22Rv1 (cell line): ENCODE results near the gene PF4V1.

Experiments
- H3K27ac ChIP-seq: fragments of 450-650 bp; 2 replicates; pipeline ENCODE4 v1.5.1; 2017
- CTCF ChIP-seq: fragments of 450-650 bp; IDR thresholded peaks from 2 replicates; pipeline ENCODE4 v1.5.1; 2017; ENCODE audit warnings: mild to moderate bottlenecking
- ZFX ChIP-seq: fragments of 450-650 bp; IDR thresholded peaks from 2 replicates; pipeline ENCODE4 v1.6.1; 2017; ENCODE audit warnings: antibody characterized with exemption, borderline replicate concordance

Gene PF4V1

DNA sequence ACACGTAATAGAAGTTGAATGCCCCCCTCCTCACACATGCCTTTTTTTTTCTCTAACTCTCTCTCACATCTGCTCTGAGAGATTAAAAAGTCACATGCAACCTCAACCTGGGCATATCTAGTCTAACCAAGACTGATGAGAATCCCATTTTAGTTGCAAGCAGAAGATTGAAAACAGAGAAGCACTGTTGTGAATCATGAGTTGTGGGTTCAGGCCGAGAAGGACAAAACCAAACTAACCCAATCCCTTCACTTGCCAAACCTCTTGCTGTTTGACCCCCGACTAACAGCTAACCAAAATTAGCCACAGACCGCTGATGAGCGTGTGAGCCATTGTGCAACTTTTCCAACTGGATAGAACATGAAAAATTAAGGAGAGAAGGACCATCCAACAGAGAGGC lies 47.9 kb downstream of the PF4V1 start:
- no peak for TF ChIP-seq CTCF
- TF ChIP-seq ZFX: no peak

GRCh38 chr4:73902038-73902637 lies 49.0 kb downstream of the PF4V1 start:
- H3K27ac ChIP-seq: no peak overlapping the region

More for the DNA sequence above, 47.9 kb downstream of the PF4V1 start:
- H3K27ac ChIP-seq: no peak overlapping the region

GRCh38 chr4:73902817-73903547 lies 49.9 kb downstream of the PF4V1 start:
- H3K27ac ChIP-seq: no peak overlapping the region
- TF ChIP-seq CTCF (no peak), ZFX (no peak)

More at GRCh38 chr4:73902038-73902637, 49.0 kb downstream of the PF4V1 start:
- TF ChIP-seq CTCF (no peak), ZFX (no peak)
